K562 (cell line): ENCODE measurements around the gene SLC16A13. TPM values are rescaled to one million over a fixed set of nuclear protein-coding genes. Genes with fewer than 3 reads are reported as not detected.
A peak's percentile ranks its signal among the peaks of the same experiment; 100 is the strongest.

Experiments
- ATAC-seq: fragments of 200-7000 bp; cut with Tn5 transposase; 3 replicates; pipeline ENCODE4 v1.9.1; 2020; ENCODE audit warnings: moderate library complexity
- BruUV-seq: library from RNA; stranded (reverse); fragments of 400-500 nt; replicated peaks from 2 replicates; lab custom pipeline; 2021; lab: Mats Ljungman, UMichigan
- CTCF ChIA-PET: fragments of 300-600 bp; formaldehyde crosslinking; extraction: SDS; loops from one replicate; lab custom pipeline; 2021; ENCODE audit warnings: low intra/inter-chr PET ratio; lab: Yijun Ruan, JAX
- POLR2A ChIA-PET: fragments of 300-600, 350-650 bp; sonication (Branson Sonifier 250); formaldehyde crosslinking; extraction: SDS; loops from one replicate; lab custom pipeline; 2021; ENCODE audit warnings: antibody characterized with exemption, inconsistent platforms; lab: Yijun Ruan, JAX
- DNase-seq, 4 experiments: peaks; one replicate each; pipeline versions ENCODE4 v3.0.0 to v3.0.0-alpha.2; 2011 to 2018; ENCODE audit warnings: low spot score in 3 of 4, mixed read lengths in 3 of 4; ENCODE audit errors: extremely low read depth in 1 of 4
- FAIRE-seq: peaks from 2 replicates; lab custom pipeline; 2011; peaks lifted over from hg19 to GRCh38; lab: Jason Lieb, UNC
- H2AFZ ChIP-seq: 2 replicates; pipeline ENCODE4 v1.6.0; 2011; ENCODE audit warnings: low read depth, low read length, control low read depth, inconsistent platforms
- H3K27ac ChIP-seq: fragments of 200-600 bp; 3 replicates; pipeline ENCODE4 v1.8.0; 2011; ENCODE audit warnings: low read depth, mild to moderate bottlenecking, control low read depth, inconsistent platforms, low read length, moderate library complexity, mixed read lengths; ENCODE audit errors: extremely low read depth
- H3K27me3 ChIP-seq, 2 experiments: fragments of 300-600 bp in 1 of 2; 2 replicates in 1 of 2; 3 replicates in 1 of 2; pipeline versions ENCODE4 v1.6.0 to v1.8.0; 2011; ENCODE audit warnings: inconsistent platforms in 2 of 2, low read length in 2 of 2, mild to moderate bottlenecking in 1 of 2, mixed read lengths in 1 of 2, moderate library complexity in 1 of 2; ENCODE audit not compliant: control insufficient read depth in 2 of 2, insufficient read depth in 2 of 2
- H3K36me3 ChIP-seq: fragments of 300-600 bp; 3 replicates; pipeline ENCODE4 v1.8.0; 2011; ENCODE audit warnings: mild to moderate bottlenecking, low read length, inconsistent platforms; ENCODE audit not compliant: control insufficient read depth, insufficient read depth
- H3K4me1 ChIP-seq, 2 experiments: fragments of 200-600 bp in 1 of 2; replicated peaks in 1 of 2; 2 replicates in 1 of 2; 3 replicates in 1 of 2; pipeline versions ENCODE4 v1.5.1 to v1.8.0; 2011; ENCODE audit warnings: inconsistent platforms in 2 of 2, low read length in 2 of 2, mild to moderate bottlenecking in 1 of 2, mixed read lengths in 1 of 2, moderate library complexity in 1 of 2; ENCODE audit not compliant: control insufficient read depth in 2 of 2, insufficient read depth in 2 of 2
- H3K4me2 ChIP-seq: 2 replicates; pipeline ENCODE4 v1.6.1; 2011; ENCODE audit warnings: low read length, control low read depth, inconsistent platforms, mixed read lengths; ENCODE audit not compliant: insufficient read depth
- H3K4me3 ChIP-seq: fragments of 200-600 bp; sonication (generic), shearing (Covaris generic); 2 replicates; pipeline ENCODE4 v1.5.1; 2016; ENCODE audit warnings: control low read depth, inconsistent platforms
- H3K79me2 ChIP-seq: fragments of 200-600 bp; 3 replicates; pipeline ENCODE4 v1.8.0; 2011; ENCODE audit warnings: low read length, inconsistent platforms; ENCODE audit not compliant: control insufficient read depth, insufficient read depth
- H3K9ac ChIP-seq, 2 experiments: 2 replicates each; pipeline versions ENCODE4 v1.6.0 to v1.6.1; 2011; ENCODE audit warnings: low read depth in 2 of 2, low read length in 2 of 2, control low read depth in 1 of 2, inconsistent platforms in 1 of 2, mild to moderate bottlenecking in 1 of 2, mixed read lengths in 1 of 2; ENCODE audit not compliant: insufficient read depth in 1 of 2
- H3K9me1 ChIP-seq: one replicate; pipeline ENCODE4 v1.6.0; 2011; ENCODE audit warnings: inconsistent platforms, mild to moderate bottlenecking, low read length, moderate library complexity; ENCODE audit not compliant: control insufficient read depth, insufficient read depth
- H3K9me3 ChIP-seq: replicated peaks from 2 replicates; pipeline ENCODE4 v1.5.1; 2011; ENCODE audit warnings: low read depth, low read length, inconsistent platforms; ENCODE audit not compliant: control insufficient read depth, insufficient read depth
- H4K20me1 ChIP-seq: replicated peaks from 2 replicates; pipeline ENCODE4 v1.6.1; 2011; ENCODE audit warnings: low read length, inconsistent platforms, mixed read lengths; ENCODE audit not compliant: control insufficient read depth, insufficient read depth
- HMG20B ChIP-seq: fragments of 250-450 bp; sonication (Bioruptor Pico); IDR thresholded peaks from 2 replicates; pipeline ENCODE4 v1.5.0; 2021; ENCODE audit warnings: mild to moderate bottlenecking
- MAZ ChIP-seq, 2 experiments: fragments of 450-650 bp in 1 of 2; sonication (generic) in 1 of 2; formaldehyde crosslinking; IDR thresholded peaks in 1 of 2; conservative IDR thresholded peaks in 1 of 2; 2 replicates each; pipeline versions ENCODE4 v1.4.0 to v1.5.0; 2020; ENCODE audit warnings: mild to moderate bottlenecking in 1 of 2, missing genetic modification reagents in 1 of 2
- NFRKB ChIP-seq: fragments of 450-650 bp; IDR thresholded peaks from 2 replicates; pipeline ENCODE4 v1.6.1; 2016; ENCODE audit warnings: low read depth
- RHOXF2B ChIP-seq: fragments of 250-450 bp; sonication (Bioruptor Pico); conservative IDR thresholded peaks from 2 replicates; pipeline ENCODE4 v1.5.1; 2021
- STAG1 ChIP-seq: sonication (generic); formaldehyde crosslinking; IDR thresholded peaks from 2 replicates; pipeline ENCODE4 v1.5.0; 2020; ENCODE audit warnings: missing genetic modification reagents, borderline replicate concordance
- WGBS: fragments of 100-300 bp; shearing (Covaris generic); methylation state at CpG from one replicate; pipeline ENCODE4 v1.1.6; 2016; ENCODE audit warnings: low coverage, mixed read lengths; ENCODE audit not compliant: insufficient coverage; ENCODE audit errors: missing lambda C conversion rate; 5-methylcytosine and 5-hydroxymethylcytosine counted together
- in situ Hi-C: fragments of 300-500 bp; cut with MboI; formaldehyde crosslinking; loops from 4 replicates; pipeline ENCODE4 v1.15.0; 2018; ENCODE audit warnings: inconsistent platforms, mixed read lengths
- intact Hi-C: fragments of 100-400 bp; cut with micrococcal nuclease; formaldehyde crosslinking; loops from 2 replicates; pipeline ENCODE4 v1.14.2; 2022
- polyA plus RNA-seq, 8 experiments: library from polyadenylated mRNA; depleted of rRNA in 4 of 8; stranded (reverse) in 5 of 8; unstranded in 3 of 8; fragments of >200 nt; fragmentation: Nextera tagmentation in 2 of 8; fragmentation: Illumina TruSeq in 1 of 8; extraction: Ambion mirVana in 2 of 8; extraction: Trizol in 1 of 8; gene quantifications; 2 replicates each; pipeline versions ENCODE4 v1.2.1 to v1.2.3, GENCODE V29; 2011 to 2014; ENCODE audit warnings: inconsistent platforms in 1 of 8, missing spikeins in 1 of 8
- total RNA-seq, 7 experiments: library from RNA; depleted of rRNA in 6 of 7; stranded (reverse); fragments of >200 nt in 6 of 7; fragmentation: Illumina TruSeq in 2 of 7; extraction: Trizol in 2 of 7; gene quantifications; 2 replicates each; pipeline versions ENCODE4 v1.2.1 to v1.2.3, GENCODE V29; 2011 to 2021; ENCODE audit warnings: low replicate concordance in 1 of 7
- TF ChIP-seq, protein P1 (sequence below): fragments of 450-650 bp; formaldehyde crosslinking; conservative IDR thresholded peaks from 2 replicates; pipeline ENCODE4 v1.4.0; 2022; ENCODE audit warnings: mild to moderate bottlenecking, missing genetic modification characterization
- TF ChIP-seq, protein P2 (sequence below): fragments of 450-650 bp; IDR thresholded peaks from 2 replicates; pipeline ENCODE4 v1.6.1; 2017; ENCODE audit warnings: antibody characterized with exemption, mild to moderate bottlenecking

The SLC16A13 gene
- total and polyA plus RNA-seq, 9 of the 15 experiments (the other 6 are each of a cell fraction or from before 2014, with no cell fraction given) = 0.04 to 5.6 (median 0.87) TPM

- H4K20me1 ChIP-seq = no peaks in the 10 kb centered on the region
- no peak for DNase-seq
- in situ Hi-C loops = loop anchor here (25.0 kb wide), 1 partner anchor 527 kb away; the partner anchor contains the start of genes SENP3 and TNFSF13
- peaks cover 21% of the 10 kb centered on the region for H3K79me2 ChIP-seq
- H3K27me3 ChIP-seq = no peaks in the 10 kb centered on the region
- H3K4me1 ChIP-seq = peaks cover 11 to 20% of the 10 kb centered on the region in 2 experiments; a peak in 4 of 5 replicates
- H3K27ac ChIP-seq = peak overlapping the region; percentile 90
- H3K9ac ChIP-seq = peak overlapping the region; percentile 85 to 94
- no peaks in the 10 kb centered on the region for H3K36me3 ChIP-seq
- H3K9me1 ChIP-seq = no peaks in the 10 kb centered on the region
- peak overlapping the region; percentile 87 for H2AFZ ChIP-seq
- TF ChIP-seq HMG20B (no peak), NFRKB (peak; percentile 59; the same call in 1 of the 2 replicates), MAZ (CRISPR knock-in tag; conservative IDR thresholded peaks at IDR 0.05 in 1 of 2, IDR thresholded peaks at IDR 0.05 in 1 of 2) (0 out of 4 replicates have a peak, but pooled peaks of 1 of the 2 experiments have one; percentile 25), STAG1 (CRISPR knock-in tag) (0 out of 2 replicates have a peak, but pooled peaks have one; percentile 8), RHOXF2B (CRISPR knock-in tag) (no peak)
- TF ChIP-seq, protein P1, sequence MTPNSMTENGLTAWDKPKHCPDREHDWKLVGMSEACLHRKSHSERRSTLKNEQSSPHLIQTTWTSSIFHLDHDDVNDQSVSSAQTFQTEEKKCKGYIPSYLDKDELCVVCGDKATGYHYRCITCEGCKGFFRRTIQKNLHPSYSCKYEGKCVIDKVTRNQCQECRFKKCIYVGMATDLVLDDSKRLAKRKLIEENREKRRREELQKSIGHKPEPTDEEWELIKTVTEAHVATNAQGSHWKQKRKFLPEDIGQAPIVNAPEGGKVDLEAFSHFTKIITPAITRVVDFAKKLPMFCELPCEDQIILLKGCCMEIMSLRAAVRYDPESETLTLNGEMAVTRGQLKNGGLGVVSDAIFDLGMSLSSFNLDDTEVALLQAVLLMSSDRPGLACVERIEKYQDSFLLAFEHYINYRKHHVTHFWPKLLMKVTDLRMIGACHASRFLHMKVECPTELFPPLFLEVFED (CRISPR knock-in tag) = peak; percentile 59; the same call in 1 of the 2 replicates
- TF ChIP-seq, protein P2, sequence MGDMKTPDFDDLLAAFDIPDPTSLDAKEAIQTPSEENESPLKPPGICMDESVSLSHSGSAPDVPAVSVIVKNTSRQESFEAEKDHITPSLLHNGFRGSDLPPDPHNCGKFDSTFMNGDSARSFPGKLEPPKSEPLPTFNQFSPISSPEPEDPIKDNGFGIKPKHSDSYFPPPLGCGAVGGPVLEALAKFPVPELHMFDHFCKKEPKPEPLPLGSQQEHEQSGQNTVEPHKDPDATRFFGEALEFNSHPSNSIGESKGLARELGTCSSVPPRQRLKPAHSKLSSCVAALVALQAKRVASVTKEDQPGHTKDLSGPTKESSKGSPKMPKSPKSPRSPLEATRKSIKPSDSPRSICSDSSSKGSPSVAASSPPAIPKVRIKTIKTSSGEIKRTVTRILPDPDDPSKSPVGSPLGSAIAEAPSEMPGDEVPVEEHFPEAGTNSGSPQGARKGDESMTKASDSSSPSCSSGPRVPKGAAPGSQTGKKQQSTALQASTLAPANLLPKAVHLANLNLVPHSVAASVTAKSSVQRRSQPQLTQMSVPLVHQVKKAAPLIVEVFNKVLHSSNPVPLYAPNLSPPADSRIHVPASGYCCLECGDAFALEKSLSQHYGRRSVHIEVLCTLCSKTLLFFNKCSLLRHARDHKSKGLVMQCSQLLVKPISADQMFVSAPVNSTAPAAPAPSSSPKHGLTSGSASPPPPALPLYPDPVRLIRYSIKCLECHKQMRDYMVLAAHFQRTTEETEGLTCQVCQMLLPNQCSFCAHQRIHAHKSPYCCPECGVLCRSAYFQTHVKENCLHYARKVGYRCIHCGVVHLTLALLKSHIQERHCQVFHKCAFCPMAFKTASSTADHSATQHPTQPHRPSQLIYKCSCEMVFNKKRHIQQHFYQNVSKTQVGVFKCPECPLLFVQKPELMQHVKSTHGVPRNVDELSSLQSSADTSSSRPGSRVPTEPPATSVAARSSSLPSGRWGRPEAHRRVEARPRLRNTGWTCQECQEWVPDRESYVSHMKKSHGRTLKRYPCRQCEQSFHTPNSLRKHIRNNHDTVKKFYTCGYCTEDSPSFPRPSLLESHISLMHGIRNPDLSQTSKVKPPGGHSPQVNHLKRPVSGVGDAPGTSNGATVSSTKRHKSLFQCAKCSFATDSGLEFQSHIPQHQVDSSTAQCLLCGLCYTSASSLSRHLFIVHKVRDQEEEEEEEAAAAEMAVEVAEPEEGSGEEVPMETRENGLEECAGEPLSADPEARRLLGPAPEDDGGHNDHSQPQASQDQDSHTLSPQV = peak; percentile 47; the same call in 1 of the 2 replicates
- 3% methylated on average over 5 of the region's 7 CpGs for WGBS
- intact Hi-C loops = no loop called here
- CTCF ChIA-PET = no interaction called here
- no peaks in the 10 kb centered on the region for H3K9me3 ChIP-seq
- peak; percentile 11 for FAIRE-seq
- POLR2A ChIA-PET = interaction anchor here (0.5 to 1.3 kb wide), 5 partner anchors 7 to 898 kb away, joined by 3 to 10 read pairs (median 5); partner anchors contain the start of genes RNASEK and SLC16A11
- peak overlapping the region; percentile 77 for H3K4me3 ChIP-seq
- H3K4me2 ChIP-seq = peak overlapping the region; percentile 91
- TSS peak; percentile 98 for BruUV-seq
- ATAC-seq = peak; percentile 51
Measured at GRCh38 chr17:7034955-7035590, 742 bp upstream of the SLC16A13 start.
